ENCODE data around the gene GMEB2.
A peak's percentile ranks its signal among the peaks of the same experiment; 100 is the strongest.

The GMEB2 gene

DNA sequence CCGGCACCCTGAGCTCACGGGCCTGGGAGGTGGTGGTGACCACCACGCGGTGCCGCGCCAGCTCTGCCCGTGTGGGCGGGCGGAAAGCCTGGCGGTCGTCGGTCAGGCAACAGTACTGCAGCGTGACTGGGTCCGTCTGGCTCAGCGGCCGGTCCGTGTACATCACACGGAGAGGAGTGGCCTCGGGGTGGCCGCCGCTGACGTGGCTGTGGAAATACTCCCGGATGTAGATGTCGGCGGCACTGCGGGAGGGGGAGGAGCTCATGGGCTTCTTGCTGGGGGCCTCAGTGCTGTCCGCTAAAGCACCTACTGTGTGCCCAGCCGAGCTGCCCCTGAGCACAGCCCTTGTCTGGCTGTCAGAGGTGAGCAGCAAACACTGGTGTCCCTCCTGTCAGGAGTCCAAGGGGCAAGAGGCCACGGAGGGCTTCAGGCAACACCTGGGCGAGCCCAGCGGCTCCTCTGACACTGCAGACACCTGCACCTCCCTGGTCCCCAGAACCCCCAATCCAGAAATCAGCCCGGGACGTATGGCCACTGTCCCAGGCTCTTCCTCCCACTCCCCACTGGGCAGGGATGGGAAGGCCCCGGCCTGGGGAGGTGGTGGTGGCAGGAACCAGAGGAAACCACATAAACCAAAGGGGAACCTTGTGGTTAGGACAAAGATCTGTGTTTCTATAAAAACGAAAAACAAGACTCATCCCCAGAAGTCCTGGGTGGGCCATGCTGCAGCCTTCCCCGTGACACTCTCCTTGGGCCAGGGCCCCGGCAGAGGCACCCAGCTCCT lies 59.3 kb downstream of the GMEB2 start:
- H3K27ac ChIP-seq (ENCODE audit: low read length), result peak overlapping the region; percentile 73; the same call in 1 of the 2 replicates
- TF ChIP-seq, protein P1, sequence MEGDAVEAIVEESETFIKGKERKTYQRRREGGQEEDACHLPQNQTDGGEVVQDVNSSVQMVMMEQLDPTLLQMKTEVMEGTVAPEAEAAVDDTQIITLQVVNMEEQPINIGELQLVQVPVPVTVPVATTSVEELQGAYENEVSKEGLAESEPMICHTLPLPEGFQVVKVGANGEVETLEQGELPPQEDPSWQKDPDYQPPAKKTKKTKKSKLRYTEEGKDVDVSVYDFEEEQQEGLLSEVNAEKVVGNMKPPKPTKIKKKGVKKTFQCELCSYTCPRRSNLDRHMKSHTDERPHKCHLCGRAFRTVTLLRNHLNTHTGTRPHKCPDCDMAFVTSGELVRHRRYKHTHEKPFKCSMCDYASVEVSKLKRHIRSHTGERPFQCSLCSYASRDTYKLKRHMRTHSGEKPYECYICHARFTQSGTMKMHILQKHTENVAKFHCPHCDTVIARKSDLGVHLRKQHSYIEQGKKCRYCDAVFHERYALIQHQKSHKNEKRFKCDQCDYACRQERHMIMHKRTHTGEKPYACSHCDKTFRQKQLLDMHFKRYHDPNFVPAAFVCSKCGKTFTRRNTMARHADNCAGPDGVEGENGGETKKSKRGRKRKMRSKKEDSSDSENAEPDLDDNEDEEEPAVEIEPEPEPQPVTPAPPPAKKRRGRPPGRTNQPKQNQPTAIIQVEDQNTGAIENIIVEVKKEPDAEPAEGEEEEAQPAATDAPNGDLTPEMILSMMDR (IDR thresholded peaks at IDR 0.05; ENCODE audit: low read length), result no peak
- TF ChIP-seq EZH2 (optimal IDR thresholded peaks at IDR 0.05; ENCODE audit: low read depth, low read length), result no peak
- no peak for TF ChIP-seq EZH2phosphoT487 (IDR thresholded peaks at IDR 0.05; ENCODE audit: low read length)
- no peaks in the 10 kb centered on the region for H3K9me2 ChIP-seq (replicated peaks; ENCODE audit: insufficient read depth, low read length)
- H3K9ac ChIP-seq (ENCODE audit: low read length), result peak overlapping the region; percentile 8; the same call in 1 of the 2 replicates
- H3K27me3 ChIP-seq (replicated peaks; ENCODE audit: insufficient read depth, low read length), result no peaks in the 10 kb centered on the region
- H3K4me2 ChIP-seq (ENCODE audit: low read depth, low read length), result peak overlapping the region; percentile 91
- H3K79me2 ChIP-seq (ENCODE audit: low read length), result no peaks in the 10 kb centered on the region
- H3K36me3 ChIP-seq (replicated peaks; ENCODE audit: insufficient read depth, low read length), result no peaks in the 10 kb centered on the region
- peak overlapping the region; percentile 32 for H3K4me3 ChIP-seq (ENCODE audit: low read length)
- H3F3A ChIP-seq (ENCODE audit: insufficient read depth, low read length), result peaks cover 9% of the 10 kb centered on the region
- peak; percentile 82 for DNase-seq
- no peaks in the 10 kb centered on the region for H4K20me1 ChIP-seq (ENCODE audit: insufficient read depth, low read length)
- H3K4me1 ChIP-seq (ENCODE audit: low read length), result peaks cover 26% of the 10 kb centered on the region
- no peak overlapping the region for H2AFZ ChIP-seq (ENCODE audit: low read length)
- no peaks in the 10 kb centered on the region for H3K9me3 ChIP-seq (replicated peaks; ENCODE audit: insufficient read depth, low read length)

DNA sequence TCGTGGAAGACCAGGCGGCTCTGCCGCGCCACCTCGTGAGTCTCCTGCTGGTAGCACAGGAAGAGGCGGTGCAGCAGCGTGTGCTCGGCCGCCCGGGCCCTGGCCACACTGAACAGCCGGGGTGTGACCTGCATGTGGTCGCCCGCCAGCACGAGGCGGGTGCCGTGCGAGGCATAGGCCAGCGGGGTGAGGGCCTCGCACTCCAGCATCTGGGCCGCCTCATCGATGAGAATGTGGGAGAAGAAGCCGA lies 59.8 kb downstream of the GMEB2 start:
- H3K27me3 ChIP-seq (replicated peaks; ENCODE audit: insufficient read depth, low read length), result no peaks in the 10 kb centered on the region
- H4K20me1 ChIP-seq (ENCODE audit: insufficient read depth, low read length), result no peaks in the 10 kb centered on the region

DNA sequence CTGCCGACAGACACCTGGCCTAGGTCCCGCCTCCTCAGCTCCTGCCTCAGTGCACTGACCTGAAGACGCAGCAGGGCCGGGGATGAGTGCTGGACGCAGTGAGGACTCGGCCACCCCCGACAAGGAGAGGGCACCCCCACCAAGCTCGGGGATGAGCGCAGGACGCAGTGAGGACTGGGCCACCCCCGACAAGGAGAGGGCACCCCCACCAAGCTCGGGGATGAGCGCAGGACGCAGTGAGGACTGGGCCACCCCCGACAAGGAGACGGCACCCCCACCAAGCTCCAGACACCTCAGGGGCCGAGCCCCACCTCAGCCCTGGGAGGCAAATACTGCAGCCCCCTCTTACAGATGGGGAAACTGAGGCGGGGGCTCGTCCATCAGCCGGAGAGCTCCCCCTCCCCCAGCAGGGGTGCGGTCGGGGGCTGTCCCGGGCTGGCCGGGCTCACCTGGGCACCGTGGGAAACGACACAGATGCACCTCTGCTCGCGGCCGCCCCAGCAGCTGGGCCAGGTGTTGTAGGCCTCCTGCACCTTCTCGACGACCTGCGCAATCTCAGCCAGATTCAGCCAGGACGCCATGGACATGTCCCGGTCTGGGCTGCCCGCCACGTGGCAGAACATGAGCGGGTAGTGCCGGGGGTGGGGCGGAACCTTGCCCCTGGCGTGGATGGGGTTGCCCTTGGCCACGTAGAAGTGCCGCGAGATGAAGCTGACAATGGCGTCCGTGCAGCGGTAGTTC lies 60.3 kb downstream of the GMEB2 start:
- Histone ChIP-seq H3K9ac (ENCODE audit: low read length) (no peak overlapping the region), H3K36me3 (replicated peaks; ENCODE audit: insufficient read depth, low read length) (no peaks in the 10 kb centered on the region), H2AFZ (ENCODE audit: low read length) (no peak overlapping the region), H3K4me2 (ENCODE audit: low read depth, low read length) (no peak overlapping the region), H4K20me1 (ENCODE audit: insufficient read depth, low read length) (no peaks in the 10 kb centered on the region), H3K9me2 (replicated peaks; ENCODE audit: insufficient read depth, low read length) (no peaks in the 10 kb centered on the region), H3K27ac (ENCODE audit: low read length) (no peak overlapping the region), H3K79me2 (ENCODE audit: low read length) (no peaks in the 10 kb centered on the region), H3F3A (ENCODE audit: insufficient read depth, low read length) (peaks cover 9% of the 10 kb centered on the region), H3K27me3 (replicated peaks; ENCODE audit: insufficient read depth, low read length) (no peaks in the 10 kb centered on the region), H3K9me3 (replicated peaks; ENCODE audit: insufficient read depth, low read length) (no peaks in the 10 kb centered on the region), H3K4me1 (ENCODE audit: low read length) (peaks cover 26% of the 10 kb centered on the region), H3K4me3 (ENCODE audit: low read length) (no peak overlapping the region)
- no peak for TF ChIP-seq EZH2phosphoT487 (IDR thresholded peaks at IDR 0.05; ENCODE audit: low read length)
- TF ChIP-seq, protein P1 (IDR thresholded peaks at IDR 0.05; ENCODE audit: low read length), result no peak
- TF ChIP-seq EZH2 (optimal IDR thresholded peaks at IDR 0.05; ENCODE audit: low read depth, low read length), result no peak
- no peak for DNase-seq

More for the DNA sequence above, 59.8 kb downstream of the GMEB2 start:
- Histone ChIP-seq H2AFZ (ENCODE audit: low read length) (no peak overlapping the region), H3K9ac (ENCODE audit: low read length) (no peak overlapping the region), H3K4me2 (ENCODE audit: low read depth, low read length) (no peak overlapping the region), H3K27ac (ENCODE audit: low read length) (no peak overlapping the region), H3K9me2 (replicated peaks; ENCODE audit: insufficient read depth, low read length) (no peaks in the 10 kb centered on the region), H3K79me2 (ENCODE audit: low read length) (no peaks in the 10 kb centered on the region), H3K36me3 (replicated peaks; ENCODE audit: insufficient read depth, low read length) (no peaks in the 10 kb centered on the region), H3F3A (ENCODE audit: insufficient read depth, low read length) (peaks cover 9% of the 10 kb centered on the region), H3K4me3 (ENCODE audit: low read length) (no peak overlapping the region), H3K4me1 (ENCODE audit: low read length) (peaks cover 26% of the 10 kb centered on the region), H3K9me3 (replicated peaks; ENCODE audit: insufficient read depth, low read length) (no peaks in the 10 kb centered on the region)
- TF ChIP-seq EZH2 (optimal IDR thresholded peaks at IDR 0.05; ENCODE audit: low read depth, low read length) (no peak), EZH2phosphoT487 (IDR thresholded peaks at IDR 0.05; ENCODE audit: low read length) (no peak)
- TF ChIP-seq, protein P1 (IDR thresholded peaks at IDR 0.05; ENCODE audit: low read length), result no peak
- no peak for DNase-seq
